Keratinocyte (primary cell): ENCODE measurements around the gene METRNL. TPM values are rescaled to one million over a fixed set of nuclear protein-coding genes. Genes with fewer than 3 reads are reported as not detected.

Experiments used
- DNase-seq: peaks from one replicate; pipeline ENCODE4 v3.0.0-alpha.2; 2011; ENCODE audit warnings: low read depth, missing footprints, low spot score
- FAIRE-seq: peaks from 2 replicates; lab custom pipeline; 2011; peaks lifted over from hg19 to GRCh38; lab: Jason Lieb, UNC
- H2AFZ ChIP-seq: 2 replicates; pipeline ENCODE4 v1.6.0; 2012; ENCODE audit warnings: low read length, control low read depth, inconsistent platforms; ENCODE audit not compliant: control insufficient read depth
- H3K27ac ChIP-seq: 2 replicates; pipeline ENCODE4 v1.5.1; 2011; ENCODE audit warnings: low read length; ENCODE audit not compliant: control insufficient read depth, insufficient read depth
- H3K27me3 ChIP-seq: 3 replicates; pipeline ENCODE4 v1.6.0; 2011; ENCODE audit warnings: low read length; ENCODE audit not compliant: control insufficient read depth, insufficient read depth; ENCODE audit errors: extremely low read depth
- H3K36me3 ChIP-seq, 2 experiments: 2 replicates in 1 of 2; 3 replicates in 1 of 2; pipeline ENCODE4 v1.5.1; 2011; ENCODE audit warnings: low read length in 2 of 2, mild to moderate bottlenecking in 1 of 2; ENCODE audit not compliant: control insufficient read depth in 2 of 2, insufficient read depth in 2 of 2; ENCODE audit errors: extremely low read depth in 1 of 2
- H3K4me1 ChIP-seq: 3 replicates; pipeline ENCODE4 v1.5.1; 2011; ENCODE audit warnings: low read length; ENCODE audit not compliant: control insufficient read depth, insufficient read depth; ENCODE audit errors: extremely low read depth
- H3K4me2 ChIP-seq: 3 replicates; pipeline ENCODE4 v1.6.0; 2011; ENCODE audit warnings: low read depth, low read length; ENCODE audit not compliant: control insufficient read depth, insufficient read depth; ENCODE audit errors: extremely low read depth
- H3K4me3 ChIP-seq, 3 experiments: fragments of 200-600 bp in 1 of 3; sonication (generic) in 1 of 3; 2 replicates in 2 of 3; 3 replicates in 1 of 3; pipeline ENCODE4 v1.5.1; 2011 to 2016; ENCODE audit warnings: low read length in 3 of 3, mild to moderate bottlenecking in 3 of 3, control low read depth in 2 of 3, inconsistent platforms in 1 of 3, low read depth in 1 of 3, mixed read lengths in 1 of 3, mixed run types in 1 of 3, moderate library complexity in 1 of 3; ENCODE audit not compliant: control insufficient read depth in 2 of 3, insufficient read depth in 2 of 3; ENCODE audit errors: extremely low read depth in 1 of 3
- H3K79me2 ChIP-seq: 2 replicates; pipeline ENCODE4 v1.6.0; 2012; ENCODE audit warnings: low read length; ENCODE audit not compliant: control insufficient read depth, insufficient read depth
- H3K9ac ChIP-seq: 3 replicates; pipeline ENCODE4 v1.6.0; 2011; ENCODE audit warnings: low read length; ENCODE audit not compliant: control insufficient read depth, insufficient read depth; ENCODE audit errors: extremely low read depth
- H3K9me1 ChIP-seq: 3 replicates; pipeline ENCODE4 v1.6.0; 2011; ENCODE audit warnings: low read length; ENCODE audit not compliant: control insufficient read depth, insufficient read depth; ENCODE audit errors: extremely low read depth
- H3K9me3 ChIP-seq: 2 replicates; pipeline ENCODE4 v1.5.1; 2012; ENCODE audit warnings: low read depth, low read length; ENCODE audit not compliant: control insufficient read depth
- H4K20me1 ChIP-seq: 3 replicates; pipeline ENCODE4 v1.6.0; 2011; ENCODE audit warnings: low read length; ENCODE audit not compliant: control insufficient read depth, insufficient read depth; ENCODE audit errors: extremely low read depth
- CTCF ChIP-seq, 3 experiments: IDR thresholded peaks in 1 of 3; conservative IDR thresholded peaks in 1 of 3; optimal IDR thresholded peaks in 1 of 3; 2 replicates in 2 of 3; 3 replicates in 1 of 3; pipeline versions ENCODE3 to v1.5.1; 2011; ENCODE audit warnings: low read length in 3 of 3, mild to moderate bottlenecking in 3 of 3, moderate library complexity in 2 of 3, control low read depth in 1 of 3, inconsistent platforms in 1 of 3; ENCODE audit not compliant: insufficient read depth in 2 of 3; ENCODE audit errors: extremely low read depth in 1 of 3
- EZH2 ChIP-seq: IDR thresholded peaks from one replicate; pipeline ENCODE4 v1.6.1; 2012; ENCODE audit warnings: inconsistent platforms, mild to moderate bottlenecking, low read length, moderate library complexity
- dilution Hi-C: fragments of 300-500 bp; cut with MboI; formaldehyde crosslinking; loops from one replicate; pipeline ENCODE4 v1.7.0; 2020; ENCODE audit warnings: low sequenced_read_pairs; ENCODE audit not compliant: extremely low pct_ligation_motif_present
- polyA plus RNA-seq, 5 experiments: library from polyadenylated mRNA; depleted of rRNA in 3 of 5; stranded (reverse) in 3 of 5; stranded (forward) in 1 of 5; unstranded in 1 of 5; fragments of >200 nt; gene quantifications; 1 replicate in 1 of 5; 2 replicates in 3 of 5; 3 replicates in 1 of 5; pipeline versions ENCODE4 v1.2.1 to v1.2.3, GENCODE V29; 2011 to 2012; ENCODE audit warnings: missing spikeins in 2 of 5, low read depth in 1 of 5, low replicate concordance in 1 of 5

The METRNL gene
- polyA plus RNA-seq, 1 donor (not counting 4 experiments of a cell fraction or from before 2014, with no cell fraction given), result 3.1 TPM

GRCh38 chr17:83092186-83092585 lies 12.8 kb downstream of the METRNL start:
- Histone ChIP-seq H2AFZ (no peak overlapping the region), H3K4me2 (no peak overlapping the region), H3K4me1 (peaks cover 13% of the 10 kb centered on the region), H3K4me3 (no peak overlapping the region), H3K27me3 (peaks cover 34% of the 10 kb centered on the region), H3K9ac (no peak overlapping the region), H3K9me3 (no peaks in the 10 kb centered on the region), H4K20me1 (no peaks in the 10 kb centered on the region), H3K9me1 (no peaks in the 10 kb centered on the region), H3K27ac (no peak overlapping the region), H3K79me2 (no peaks in the 10 kb centered on the region), H3K36me3 (no peaks in the 10 kb centered on the region)
- dilution Hi-C loops, result no loop called here
- no peak for TF ChIP-seq EZH2
- TF ChIP-seq CTCF (optimal IDR thresholded peaks at IDR 0.05 in 1 of 3, IDR thresholded peaks at IDR 0.05 in 1 of 3, conservative IDR thresholded peaks at IDR 0.05 in 1 of 3; ENCODE audit: extremely low read depth in 1 of 3, insufficient read depth in 2 of 3, low read length in 3 of 3), result no peak
- FAIRE-seq (no peak), DNase-seq (no peak)

GRCh38 chr17:83092931-83093330 lies 13.5 kb downstream of the METRNL start:
- Histone ChIP-seq H3K4me3 (no peak overlapping the region), H3K4me2 (no peak overlapping the region), H3K27me3 (peaks cover 39% of the 10 kb centered on the region), H3K9me3 (no peaks in the 10 kb centered on the region), H3K36me3 (no peaks in the 10 kb centered on the region), H3K79me2 (no peaks in the 10 kb centered on the region), H2AFZ (no peak overlapping the region), H3K4me1 (peaks cover 13% of the 10 kb centered on the region), H4K20me1 (peaks cover 3% of the 10 kb centered on the region), H3K9ac (no peak overlapping the region), H3K9me1 (no peaks in the 10 kb centered on the region), H3K27ac (no peak overlapping the region)
- no peak for FAIRE-seq
- TF ChIP-seq CTCF (optimal IDR thresholded peaks at IDR 0.05 in 1 of 3, IDR thresholded peaks at IDR 0.05 in 1 of 3, conservative IDR thresholded peaks at IDR 0.05 in 1 of 3; ENCODE audit: extremely low read depth in 1 of 3, insufficient read depth in 2 of 3, low read length in 3 of 3), result no peak
- no peak for TF ChIP-seq EZH2
- dilution Hi-C loops, result no loop called here
- DNase-seq, result no peak
